Measurements from ENCODE around the gene CASKIN2.
"Not testable (repeated sequence)": the region's sequence is repeated elsewhere in the genome, so short reads cannot be mapped to it uniquely, and the experiment has no call there.

CASKIN2 gene

DNA sequence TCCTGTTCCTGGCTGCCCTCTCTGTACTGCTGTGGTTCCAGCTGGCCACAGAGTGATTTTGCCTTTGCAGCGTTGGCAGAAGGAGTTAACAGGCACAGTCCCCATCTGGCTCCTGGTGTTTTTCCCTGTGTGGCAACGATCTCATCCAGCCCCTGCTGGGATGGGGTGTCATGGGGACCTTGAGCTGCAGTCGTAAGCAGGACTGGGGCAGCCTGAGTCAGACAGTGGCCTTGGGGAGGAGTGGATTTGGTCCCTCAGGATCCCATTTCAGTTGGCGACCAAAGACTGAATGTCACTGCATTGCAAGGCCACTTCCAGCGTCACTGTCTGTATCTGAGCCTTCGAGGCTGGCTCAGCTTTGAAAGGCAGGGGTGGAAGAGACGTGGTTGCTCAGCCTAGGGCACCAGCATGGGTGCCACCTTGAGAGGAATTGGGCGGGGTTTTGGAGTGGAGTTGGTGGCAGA lies 47.0 kb downstream of the CASKIN2 start:
- no peak for DNase-seq (ENCODE audit: low spot score)

DNA sequence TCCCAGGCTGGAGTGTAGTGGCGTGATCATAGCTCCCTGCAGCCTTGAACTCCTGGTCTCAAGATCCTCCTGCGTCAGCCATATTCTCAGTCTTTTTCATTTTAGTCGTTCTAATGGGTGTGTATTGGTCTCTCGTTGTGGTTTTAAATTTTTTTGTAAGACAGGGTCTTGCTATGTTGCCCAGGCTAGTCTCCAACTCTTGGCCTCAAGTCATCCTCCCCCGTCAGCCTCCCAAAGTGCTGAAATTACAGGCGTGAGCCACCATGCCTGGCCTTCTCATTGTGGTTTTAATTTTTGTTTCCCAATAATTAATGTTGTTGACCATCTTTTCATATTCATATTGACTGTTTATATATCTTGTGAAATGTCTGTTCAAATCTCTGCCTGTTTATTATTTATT lies 50.3 kb downstream of the CASKIN2 start:
- DNase-seq (ENCODE audit: low spot score), result no peak

DNA sequence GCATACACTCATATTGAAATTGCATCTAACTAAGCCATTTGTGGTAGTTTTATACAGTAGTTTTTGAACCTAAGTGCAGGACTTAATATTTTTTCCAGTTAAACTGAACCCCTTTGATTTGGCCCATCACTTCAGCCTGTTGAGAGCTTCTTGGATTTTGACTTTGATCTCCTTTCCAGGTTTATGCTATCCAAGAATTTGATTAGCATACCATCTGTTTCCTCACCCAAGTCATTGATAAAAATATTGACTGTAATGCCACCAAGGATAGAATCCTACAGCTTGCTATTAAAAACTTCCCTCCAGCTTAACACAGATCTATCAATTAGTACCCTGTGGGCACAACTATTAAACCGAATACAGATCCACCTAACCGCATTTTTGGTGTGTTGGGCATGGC lies 51.7 kb downstream of the CASKIN2 start:
- DNase-seq (ENCODE audit: low spot score), result no peak

DNA sequence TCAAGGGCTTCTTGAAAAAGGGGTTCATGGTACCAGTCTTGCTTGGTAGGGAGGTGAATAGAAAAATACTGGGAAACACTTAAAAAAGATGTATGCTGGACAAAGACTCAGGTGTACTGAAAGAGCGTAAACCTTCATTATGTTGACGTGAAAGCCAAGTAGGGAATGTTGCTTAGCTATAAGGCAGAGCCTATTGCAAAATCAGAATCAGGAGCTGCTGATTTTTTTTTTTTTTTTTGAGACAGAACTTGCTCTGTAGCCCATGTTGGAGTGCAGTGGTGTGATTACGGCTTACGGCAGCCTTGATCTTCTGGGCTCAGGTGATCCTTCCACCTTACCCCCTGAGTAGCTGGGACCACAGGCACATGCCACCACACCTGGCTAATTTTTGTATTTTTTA lies 55.0 kb downstream of the CASKIN2 start:
- no peak for DNase-seq (ENCODE audit: low spot score)

DNA sequence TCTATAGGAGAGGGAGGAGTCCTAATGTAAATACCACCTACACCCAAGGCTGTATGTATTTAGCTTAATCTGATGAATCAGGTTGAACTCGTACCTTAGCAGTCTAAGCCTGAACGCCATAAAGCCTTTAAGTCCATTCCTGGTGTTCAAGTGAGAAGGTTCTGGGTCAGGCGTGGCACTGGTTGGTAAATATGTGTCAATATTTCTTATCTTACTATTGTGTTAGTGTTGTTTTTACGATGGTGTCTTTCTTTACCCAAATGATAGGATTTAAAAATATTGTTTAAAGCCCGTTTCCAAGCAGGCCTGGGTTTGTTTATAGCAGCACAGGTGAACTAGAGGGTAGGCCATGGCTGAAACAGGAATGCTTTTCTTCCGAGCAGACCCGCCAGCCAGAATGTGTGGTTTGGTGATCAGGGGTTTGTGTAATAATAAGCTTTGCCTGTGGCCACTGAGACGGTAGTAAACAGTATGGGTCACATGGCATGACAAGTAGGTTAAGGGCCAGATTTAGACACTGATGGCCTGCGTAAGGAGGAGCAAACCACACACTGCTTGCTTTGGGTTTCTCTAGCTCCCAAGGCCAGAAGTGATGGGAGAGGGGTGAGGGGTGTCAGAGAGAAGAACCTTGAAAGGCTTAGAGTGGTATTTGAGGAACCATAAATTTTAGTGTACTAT lies 55.6 kb downstream of the CASKIN2 start:
- DNase-seq (ENCODE audit: low spot score), result no peak

DNA sequence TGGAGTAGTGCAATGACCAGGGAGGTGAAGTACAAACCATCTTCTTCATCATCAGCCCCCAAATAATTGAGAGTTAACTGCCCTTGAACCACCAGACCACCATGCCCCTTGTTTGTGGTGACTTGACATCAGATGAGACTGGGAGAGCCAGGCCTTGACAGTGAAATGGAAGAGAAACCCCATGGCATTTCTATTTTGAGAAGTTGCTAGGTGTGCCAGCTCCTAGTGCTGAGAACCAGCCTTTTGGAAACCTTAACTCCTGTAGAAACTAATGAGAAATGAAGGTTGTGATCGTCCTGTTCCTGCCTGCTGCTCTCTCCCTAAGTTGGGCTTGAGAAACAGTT lies 56.1 kb downstream of the CASKIN2 start:
- DNase-seq (ENCODE audit: low spot score), result no peak

DNA sequence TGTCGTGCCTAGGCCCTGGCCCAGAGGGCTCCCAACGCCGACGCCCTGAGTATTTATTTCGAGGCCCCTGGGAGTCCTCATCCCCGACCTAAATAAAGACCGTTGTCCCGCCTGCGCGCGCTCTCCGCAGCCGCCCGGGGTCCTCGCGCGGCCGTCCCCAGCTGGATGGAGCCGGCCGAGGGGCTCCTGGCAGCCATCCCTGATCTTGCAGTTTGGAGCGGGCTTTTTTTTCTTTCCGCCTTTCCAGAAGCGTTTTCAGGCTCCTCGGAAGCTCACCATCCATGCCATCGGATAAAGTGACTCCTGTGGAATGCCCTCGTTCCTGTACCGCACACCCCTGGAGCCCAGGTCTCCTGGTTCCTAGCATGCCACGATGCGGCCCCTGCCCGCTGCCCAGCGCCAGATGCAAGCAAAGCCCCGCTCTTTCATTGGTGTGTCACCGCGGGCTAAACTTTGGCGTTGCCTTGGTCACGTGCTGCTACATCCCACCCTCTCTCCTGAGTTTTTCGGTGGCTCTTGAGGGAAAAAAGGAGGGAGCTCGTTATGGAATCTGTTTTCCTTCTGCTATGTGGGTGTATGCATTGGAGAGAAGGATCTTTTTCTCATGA lies 58.2 kb downstream of the CASKIN2 start:
- no peak for DNase-seq (ENCODE audit: low spot score)

DNA sequence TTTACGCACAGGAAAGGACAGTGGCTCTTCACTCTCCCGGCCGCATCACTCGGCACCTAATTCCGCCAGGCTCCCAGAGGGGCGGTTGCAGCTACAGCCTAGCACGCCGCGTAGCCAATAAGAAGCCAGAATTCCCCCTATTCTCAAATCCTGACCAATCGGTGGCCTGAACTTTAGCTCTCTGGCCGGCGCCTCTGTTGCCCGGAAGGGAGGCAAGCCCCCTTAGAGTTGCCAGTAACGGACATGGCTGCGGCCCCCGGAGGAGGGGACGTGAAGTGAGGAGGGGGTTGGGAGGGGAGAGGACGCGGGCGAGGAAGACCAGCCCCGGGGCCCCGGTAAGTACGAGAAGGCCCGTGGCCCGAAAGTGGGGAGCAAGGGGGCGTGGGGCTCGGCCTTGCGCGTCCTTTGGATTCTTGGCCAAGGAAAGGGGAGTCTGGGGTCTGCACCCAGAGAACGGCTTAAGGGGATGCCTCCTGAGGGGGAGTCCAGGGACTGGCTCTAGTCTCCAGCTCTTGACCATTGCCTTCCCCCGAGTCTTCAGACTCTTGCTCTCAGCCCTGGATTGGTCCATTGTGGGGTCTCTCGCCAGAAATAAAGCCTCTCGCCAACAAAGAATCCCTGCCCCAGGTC lies 58.8 kb downstream of the CASKIN2 start, which contains the start of gene TMEM94:
TMEM94 (plus strand) TSS at position 219 of the 630 bp plus-strand sequence. CDS start 15,271 bp downstream, outside the sequence.
- peak; percentile 95 for DNase-seq (ENCODE audit: low spot score)

DNA sequence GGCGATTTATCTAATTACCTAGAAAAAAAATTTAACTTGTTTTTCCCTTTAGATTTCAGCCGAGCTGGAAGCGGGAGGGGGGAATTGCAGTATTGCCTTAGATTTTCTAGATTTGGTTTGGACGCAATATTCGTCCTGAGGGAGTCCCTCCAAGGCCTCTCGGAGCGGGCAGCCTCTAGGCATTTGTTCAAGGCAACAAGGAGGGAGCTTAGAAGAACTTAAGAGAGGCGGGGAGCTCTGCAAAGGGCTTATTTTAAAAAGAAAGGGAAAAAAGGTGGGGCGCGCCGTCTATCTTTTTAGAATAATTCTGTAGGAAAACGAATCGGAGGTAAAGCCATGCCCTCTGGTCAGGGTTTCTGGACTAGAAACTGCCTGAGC lies 59.3 kb downstream of the CASKIN2 start:
- no peak for DNase-seq (ENCODE audit: low spot score)

DNA sequence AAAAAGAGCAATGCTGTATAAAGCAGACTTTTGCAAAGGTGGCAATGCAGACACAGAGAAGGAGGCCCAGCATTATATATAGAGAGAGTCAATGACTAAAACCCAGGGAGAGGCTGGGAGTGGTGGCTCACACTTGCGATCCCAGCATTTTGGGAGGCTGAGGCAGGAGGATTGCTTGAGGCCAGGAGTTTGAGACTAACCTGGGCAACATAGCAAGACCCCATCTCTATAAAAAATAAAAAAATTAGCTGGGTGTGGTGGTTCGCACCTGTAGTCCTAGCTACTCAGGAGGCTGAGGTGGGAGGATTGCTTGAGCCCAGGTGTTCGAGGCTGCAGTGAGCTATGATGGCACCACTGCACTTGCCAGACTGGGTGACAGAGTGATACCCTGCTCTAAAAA lies 60.7 kb downstream of the CASKIN2 start:
- not testable (repeated sequence) for DNase-seq (ENCODE audit: low spot score)

DNA sequence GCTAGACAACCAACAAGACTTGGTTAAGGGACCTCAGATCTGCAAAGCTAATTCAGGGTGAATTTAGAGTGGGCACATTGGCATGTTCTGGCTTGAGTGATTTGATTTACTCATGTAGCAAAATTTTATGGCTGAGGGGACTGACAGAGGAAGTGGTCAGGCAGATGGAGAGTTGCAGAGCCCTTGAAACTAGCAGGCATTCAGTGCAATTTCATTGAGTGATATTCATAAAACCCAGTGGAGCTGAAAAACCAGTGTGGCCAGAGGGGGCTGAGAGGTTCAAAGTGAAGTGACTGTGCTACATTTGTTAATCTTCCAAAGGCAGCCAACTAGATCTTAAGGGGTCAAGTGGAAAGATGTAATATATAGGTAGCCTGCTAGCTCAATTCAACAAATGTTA lies 61.1 kb downstream of the CASKIN2 start:
- DNase-seq (ENCODE audit: low spot score), result no peak

DNA sequence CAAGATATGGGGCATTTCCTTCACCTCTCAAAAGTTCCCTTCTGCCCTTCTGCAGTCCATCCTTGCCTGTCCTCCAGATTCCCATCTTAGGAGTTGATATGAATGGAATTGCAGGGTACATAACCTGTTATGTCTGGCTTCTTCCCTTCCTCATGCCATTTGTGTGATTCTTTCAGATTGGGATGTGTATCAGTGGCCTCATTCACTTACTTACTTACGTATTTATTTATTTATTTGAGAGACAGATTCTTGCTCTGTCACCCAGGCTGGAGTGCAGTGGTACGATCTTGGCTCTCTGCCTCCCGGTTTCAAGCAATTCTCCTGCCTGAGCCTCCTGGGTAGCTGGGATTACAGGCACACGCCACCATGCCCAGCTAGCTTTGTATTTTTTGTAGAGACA lies 65.1 kb downstream of the CASKIN2 start:
- DNase-seq (ENCODE audit: low spot score), result no peak

Measured in CD4-positive, alpha-beta T cell treated with Interleukin-15 for 4 hours (primary cell).